Subcutaneous abdominal adipose tissue (tissue), 5 donors: ENCODE measurements around the gene NTRK1.
A peak's percentile ranks its signal among the peaks of the same experiment; 100 is the strongest.

ENCODE experiments used
- H3K27ac ChIP-seq: one replicate; pipeline ENCODE4 v1.7.0; 2013; ENCODE audit warnings: low read depth, mild to moderate bottlenecking, inconsistent platforms, low read length, moderate library complexity
- H3K27me3 ChIP-seq, 5 donors: one replicate each; pipeline ENCODE4 v1.7.0; 2013; ENCODE audit warnings: low read length in 5 of 5, inconsistent platforms in 1 of 5; ENCODE audit not compliant: control insufficient read depth in 5 of 5, insufficient read depth in 4 of 5
- H3K36me3 ChIP-seq, 5 donors: one replicate each; pipeline ENCODE4 v1.7.0; 2013; ENCODE audit warnings: low read length in 5 of 5; ENCODE audit not compliant: control insufficient read depth in 5 of 5, insufficient read depth in 5 of 5
- H3K4me1 ChIP-seq, 5 donors: one replicate each; pipeline ENCODE4 v1.7.0; 2013; ENCODE audit warnings: low read length in 5 of 5, mild to moderate bottlenecking in 3 of 5, moderate library complexity in 1 of 5; ENCODE audit not compliant: control insufficient read depth in 5 of 5, insufficient read depth in 5 of 5
- H3K4me3 ChIP-seq, 5 donors: one replicate each; pipeline ENCODE4 v1.7.0; 2013; ENCODE audit warnings: low read length in 5 of 5, low read depth in 1 of 5
- H3K9ac ChIP-seq, 5 donors: one replicate each; pipeline ENCODE4 v1.7.0; 2013; ENCODE audit warnings: low read length in 5 of 5, mild to moderate bottlenecking in 4 of 5, moderate library complexity in 3 of 5
- H3K9me3 ChIP-seq, 5 donors: one replicate each; pipeline ENCODE4 v1.7.0; 2013; ENCODE audit warnings: low read length in 5 of 5; ENCODE audit not compliant: control insufficient read depth in 5 of 5
- donor health status: healthy.
- donor health status: healthy.
- donor health status: healthy.
- donor health status: healthy.
- donor health status: healthy.

Gene NTRK1

GRCh38 chr1:156816561-156817328 is 43.9 kb upstream of the NTRK1 start, which contains the start of gene SH2D2A:
Gene SH2D2A, minus strand, starts transcription at chr1:156816848. Its CDS starts 140 bp downstream, at chr1:156816708.
- peaks cover 8 to 41% (median 40%) of the 10 kb centered on the region in 5 donors for H3K4me1 ChIP-seq
- H3K4me3 ChIP-seq, result peak within 1 kb of the TSS in 4 of 5 donors; percentile 17 to 39 (median 36)
- no peak within 1 kb of the TSS for H3K27ac ChIP-seq
- H3K9me3 ChIP-seq, result no peaks in the 10 kb centered on the region
- peak within 1 kb of the TSS in 4 of 5 donors; percentile 1 to 61 (median 27) for H3K9ac ChIP-seq
- H3K36me3 ChIP-seq, result no peaks in the 10 kb centered on the region
- no peaks in the 10 kb centered on the region for H3K27me3 ChIP-seq

- Histone ChIP-seq H3K9ac (no peak overlapping the region), H3K27ac (no peak overlapping the region), H3K27me3 (no peaks in the 10 kb centered on the region), H3K9me3 (no peaks in the 10 kb centered on the region), H3K4me1 (peaks cover 0 to 4% (median 3%) of the 10 kb centered on the region in 5 donors), H3K4me3 (no peak overlapping the region), H3K36me3 (no peaks in the 10 kb centered on the region)
These were observed 38.9 kb upstream of the NTRK1 start for GRCh38 chr1:156821801-156822200.

GRCh38 chr1:156822680-156823079 is 38.0 kb upstream of the NTRK1 start:
- no peak overlapping the region for H3K4me3 ChIP-seq
- H3K27ac ChIP-seq, result no peak overlapping the region
- no peaks in the 10 kb centered on the region for H3K4me1 ChIP-seq
- no peaks in the 10 kb centered on the region for H3K9me3 ChIP-seq
- H3K27me3 ChIP-seq, result no peaks in the 10 kb centered on the region
- H3K9ac ChIP-seq, result no peak overlapping the region
- H3K36me3 ChIP-seq, result no peaks in the 10 kb centered on the region

- Histone ChIP-seq H3K4me3 (no peak overlapping the region), H3K27ac (no peak overlapping the region), H3K27me3 (no peaks in the 10 kb centered on the region), H3K9me3 (no peaks in the 10 kb centered on the region), H3K9ac (no peak overlapping the region), H3K36me3 (no peaks in the 10 kb centered on the region), H3K4me1 (no peaks in the 10 kb centered on the region)
These were observed 37.4 kb upstream of the NTRK1 start for GRCh38 chr1:156823210-156823790.

- Histone ChIP-seq H3K27ac (no peak overlapping the region), H3K4me1 (no peaks in the 10 kb centered on the region), H3K9ac (no peak overlapping the region), H3K27me3 (peaks cover 0 to 4% (median 0%) of the 10 kb centered on the region in 5 donors), H3K9me3 (no peaks in the 10 kb centered on the region), H3K36me3 (no peaks in the 10 kb centered on the region), H3K4me3 (no peak overlapping the region)
These were observed 34.0 kb upstream of the NTRK1 start for GRCh38 chr1:156826630-156827029.

- H3K27me3 ChIP-seq, result peaks cover 0 to 4% (median 2%) of the 10 kb centered on the region in 5 donors
- no peaks in the 10 kb centered on the region for H3K4me1 ChIP-seq
- H3K9ac ChIP-seq, result no peak overlapping the region
- H3K27ac ChIP-seq, result no peak overlapping the region
- H3K36me3 ChIP-seq, result no peaks in the 10 kb centered on the region
- H3K9me3 ChIP-seq, result no peaks in the 10 kb centered on the region
- no peak overlapping the region for H3K4me3 ChIP-seq
These were observed 32.1 kb upstream of the NTRK1 start for GRCh38 chr1:156828400-156829124.

- Histone ChIP-seq H3K27ac (no peak overlapping the region), H3K9ac (no peak overlapping the region), H3K4me1 (no peaks in the 10 kb centered on the region), H3K9me3 (no peaks in the 10 kb centered on the region), H3K36me3 (no peaks in the 10 kb centered on the region), H3K4me3 (no peak overlapping the region), H3K27me3 (peaks cover 0 to 8% (median 6%) of the 10 kb centered on the region in 5 donors)
These were observed 28.2 kb upstream of the NTRK1 start for GRCh38 chr1:156832434-156832833.

GRCh38 chr1:156833603-156834002 is 27.1 kb upstream of the NTRK1 start:
- Histone ChIP-seq H3K27me3 (peaks cover 0 to 10% (median 6%) of the 10 kb centered on the region in 5 donors), H3K9me3 (no peaks in the 10 kb centered on the region), H3K27ac (no peak overlapping the region), H3K4me3 (no peak overlapping the region), H3K36me3 (no peaks in the 10 kb centered on the region), H3K4me1 (no peaks in the 10 kb centered on the region), H3K9ac (no peak overlapping the region)

- no peak overlapping the region for H3K4me3 ChIP-seq
- no peaks in the 10 kb centered on the region for H3K9me3 ChIP-seq
- no peak overlapping the region for H3K9ac ChIP-seq
- H3K36me3 ChIP-seq, result no peaks in the 10 kb centered on the region
- H3K27ac ChIP-seq, result no peak overlapping the region
- H3K27me3 ChIP-seq, result peaks cover 0 to 15% (median 8%) of the 10 kb centered on the region in 5 donors
- H3K4me1 ChIP-seq, result no peaks in the 10 kb centered on the region
These were observed 26.3 kb upstream of the NTRK1 start for GRCh38 chr1:156834322-156834721.
